Measurements from ENCODE around the gene TBC1D5.
"Not testable (repeated sequence)": the region's sequence is repeated elsewhere in the genome, so short reads cannot be mapped to it uniquely, and the experiment has no call there.

TBC1D5 gene

DNA sequence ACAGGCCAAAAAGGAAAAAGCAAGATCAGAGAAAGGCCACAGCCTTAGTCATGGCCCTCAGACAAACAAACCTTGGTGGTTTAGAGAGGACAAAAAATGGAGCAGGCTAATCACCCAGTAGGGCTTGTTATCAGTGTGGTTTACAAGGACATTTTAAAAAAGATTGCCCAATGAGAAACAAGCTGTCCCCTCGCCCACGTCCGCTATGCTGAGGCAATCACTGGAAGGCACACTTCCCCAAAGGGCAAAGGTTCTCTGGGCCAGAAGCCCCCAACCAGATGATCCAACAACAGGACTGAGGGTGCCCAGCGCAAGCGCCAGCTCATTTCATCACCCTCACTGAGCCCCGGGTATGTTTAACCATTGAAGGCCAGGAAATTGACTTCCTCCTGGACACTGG, 34.9 kb upstream of the TBC1D5 start:
- H3K27me3 ChIP-seq (ENCODE audit: control insufficient read depth, low read length); H3K27ac ChIP-seq (ENCODE audit: low read depth, low read length); H3K4me1 ChIP-seq (ENCODE audit: control insufficient read depth, low read length); H4K20me1 ChIP-seq (ENCODE audit: control insufficient read depth, insufficient read depth, low read depth, low read length); H3K9me2 ChIP-seq (replicated peaks; ENCODE audit: control insufficient read depth, low read length); H3F3A ChIP-seq (ENCODE audit: control insufficient read depth, insufficient read depth); H3K4me2 ChIP-seq (ENCODE audit: low read length); H3K9me3 ChIP-seq (ENCODE audit: control insufficient read depth, insufficient read depth, low read length); H3K36me3 ChIP-seq (ENCODE audit: control insufficient read depth, low read length); H3K79me2 ChIP-seq (ENCODE audit: control insufficient read depth, low read length); H3K4me3 ChIP-seq (ENCODE audit: low read length): not testable (repeated sequence)

DNA sequence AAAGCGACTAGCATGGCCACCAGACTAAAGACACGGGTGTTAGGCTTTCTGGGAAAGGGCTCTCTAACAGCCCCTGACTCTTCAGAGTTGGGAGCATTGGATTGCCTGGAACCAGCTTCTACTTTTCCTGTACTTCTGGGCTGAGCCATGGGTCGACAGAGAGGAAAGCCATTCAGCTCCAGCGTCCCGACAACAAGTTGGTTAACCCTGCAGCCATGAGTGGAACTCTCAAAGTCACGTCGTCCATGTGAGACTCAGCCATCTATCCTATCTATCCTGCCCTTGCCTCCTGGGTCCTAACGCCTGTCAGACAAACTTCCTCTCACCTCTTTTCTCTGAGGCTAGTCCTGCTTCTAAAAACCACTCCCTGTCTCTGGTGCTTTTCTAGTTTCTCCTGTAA, 32.6 kb upstream of the TBC1D5 start:
- H3K9me3 ChIP-seq (ENCODE audit: control insufficient read depth, insufficient read depth, low read length): no peaks in the 10 kb centered on the region
- H3K79me2 ChIP-seq (ENCODE audit: control insufficient read depth, low read length): no peaks in the 10 kb centered on the region
- no peaks in the 10 kb centered on the region for H3K27me3 ChIP-seq (ENCODE audit: control insufficient read depth, low read length)
- H3F3A ChIP-seq (ENCODE audit: control insufficient read depth, insufficient read depth): no peaks in the 10 kb centered on the region
- H3K4me1 ChIP-seq (ENCODE audit: control insufficient read depth, low read length): peaks cover 5% of the 10 kb centered on the region
- no peak overlapping the region for H3K27ac ChIP-seq (ENCODE audit: low read depth, low read length)
- H3K4me2 ChIP-seq (ENCODE audit: low read length): no peak overlapping the region
- no peak overlapping the region for H3K4me3 ChIP-seq (ENCODE audit: low read length)
- no peaks in the 10 kb centered on the region for H3K36me3 ChIP-seq (ENCODE audit: control insufficient read depth, low read length)
- no peaks in the 10 kb centered on the region for H4K20me1 ChIP-seq (ENCODE audit: control insufficient read depth, insufficient read depth, low read depth, low read length)
- no peaks in the 10 kb centered on the region for H3K9me2 ChIP-seq (replicated peaks; ENCODE audit: control insufficient read depth, low read length)
- TF ChIP-seq, protein P1, sequence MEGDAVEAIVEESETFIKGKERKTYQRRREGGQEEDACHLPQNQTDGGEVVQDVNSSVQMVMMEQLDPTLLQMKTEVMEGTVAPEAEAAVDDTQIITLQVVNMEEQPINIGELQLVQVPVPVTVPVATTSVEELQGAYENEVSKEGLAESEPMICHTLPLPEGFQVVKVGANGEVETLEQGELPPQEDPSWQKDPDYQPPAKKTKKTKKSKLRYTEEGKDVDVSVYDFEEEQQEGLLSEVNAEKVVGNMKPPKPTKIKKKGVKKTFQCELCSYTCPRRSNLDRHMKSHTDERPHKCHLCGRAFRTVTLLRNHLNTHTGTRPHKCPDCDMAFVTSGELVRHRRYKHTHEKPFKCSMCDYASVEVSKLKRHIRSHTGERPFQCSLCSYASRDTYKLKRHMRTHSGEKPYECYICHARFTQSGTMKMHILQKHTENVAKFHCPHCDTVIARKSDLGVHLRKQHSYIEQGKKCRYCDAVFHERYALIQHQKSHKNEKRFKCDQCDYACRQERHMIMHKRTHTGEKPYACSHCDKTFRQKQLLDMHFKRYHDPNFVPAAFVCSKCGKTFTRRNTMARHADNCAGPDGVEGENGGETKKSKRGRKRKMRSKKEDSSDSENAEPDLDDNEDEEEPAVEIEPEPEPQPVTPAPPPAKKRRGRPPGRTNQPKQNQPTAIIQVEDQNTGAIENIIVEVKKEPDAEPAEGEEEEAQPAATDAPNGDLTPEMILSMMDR (IDR thresholded peaks at IDR 0.05; ENCODE audit: low read depth, low read length, poor library complexity, severe bottlenecking): no peak
- TF ChIP-seq EZH2phosphoT487 (IDR thresholded peaks at IDR 0.05; ENCODE audit: borderline replicate concordance, low read length): no peak

DNA sequence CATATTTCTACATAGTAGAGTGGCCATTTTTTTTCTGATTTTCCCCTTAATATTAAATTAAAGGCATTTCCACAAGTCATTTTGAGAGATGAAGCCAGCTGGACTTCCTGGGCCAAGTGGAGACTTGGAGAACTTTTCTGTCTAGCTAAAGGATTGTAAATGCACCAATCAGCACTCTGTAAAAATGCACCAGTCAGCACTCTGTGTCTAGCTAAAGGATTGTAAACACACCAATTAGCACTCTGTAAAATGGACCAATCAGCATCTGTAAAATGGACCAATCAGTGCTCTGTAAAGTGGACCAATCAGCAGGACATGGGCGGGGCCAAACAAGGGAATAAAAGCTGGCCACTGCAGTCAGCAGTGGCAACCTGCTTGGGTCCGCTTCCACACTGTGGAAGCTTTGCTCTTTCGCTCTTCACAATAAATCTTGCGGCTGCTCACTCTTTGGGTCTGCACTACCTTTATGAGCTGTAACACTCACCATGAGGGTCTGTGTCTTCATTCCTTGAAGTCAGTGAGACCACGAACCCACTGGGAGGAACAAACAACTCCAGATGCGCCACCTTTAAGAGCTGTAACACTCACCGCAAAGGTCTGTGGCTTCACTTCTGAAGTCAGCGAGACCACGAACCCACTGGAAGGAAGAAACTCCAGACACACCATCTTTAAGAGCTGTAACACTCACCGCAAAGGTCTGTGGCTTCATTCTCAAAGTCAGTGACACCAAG, 31.9 kb upstream of the TBC1D5 start:
- not testable (repeated sequence) for H3K36me3 ChIP-seq (ENCODE audit: control insufficient read depth, low read length); H3K4me3 ChIP-seq (ENCODE audit: low read length); H3K4me1 ChIP-seq (ENCODE audit: control insufficient read depth, low read length); H3K9me3 ChIP-seq (ENCODE audit: control insufficient read depth, insufficient read depth, low read length); H3K4me2 ChIP-seq (ENCODE audit: low read length); H3K9me2 ChIP-seq (replicated peaks; ENCODE audit: control insufficient read depth, low read length); H3K27me3 ChIP-seq (ENCODE audit: control insufficient read depth, low read length); H3F3A ChIP-seq (ENCODE audit: control insufficient read depth, insufficient read depth); H3K79me2 ChIP-seq (ENCODE audit: control insufficient read depth, low read length); H4K20me1 ChIP-seq (ENCODE audit: control insufficient read depth, insufficient read depth, low read depth, low read length); H3K27ac ChIP-seq (ENCODE audit: low read depth, low read length)

DNA sequence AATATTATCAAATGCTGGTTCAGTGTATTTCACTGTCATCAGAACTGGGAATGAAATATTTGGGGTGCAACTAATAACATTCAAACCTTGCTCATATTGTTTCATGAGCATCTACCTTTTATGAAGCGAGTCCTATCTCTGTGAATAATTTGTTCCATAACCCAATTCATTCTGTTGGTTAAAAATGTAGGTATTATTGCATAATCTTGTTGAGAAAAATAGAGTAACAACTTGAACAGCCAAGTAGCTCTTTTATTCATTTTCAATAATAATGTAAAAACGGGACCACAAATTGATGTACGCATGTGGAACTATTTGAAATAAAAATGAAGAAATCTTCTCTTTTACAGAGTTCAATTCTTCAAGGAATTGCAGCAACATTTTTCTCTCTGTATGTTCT, 30.1 kb upstream of the TBC1D5 start:
- Histone ChIP-seq H4K20me1 (ENCODE audit: control insufficient read depth, insufficient read depth, low read depth, low read length) (no peaks in the 10 kb centered on the region), H3K79me2 (ENCODE audit: control insufficient read depth, low read length) (no peaks in the 10 kb centered on the region), H3K4me1 (ENCODE audit: control insufficient read depth, low read length) (no peaks in the 10 kb centered on the region), H3K4me2 (ENCODE audit: low read length) (no peak overlapping the region), H3F3A (ENCODE audit: control insufficient read depth, insufficient read depth) (no peaks in the 10 kb centered on the region), H3K9me3 (ENCODE audit: control insufficient read depth, insufficient read depth, low read length) (no peaks in the 10 kb centered on the region), H3K27ac (ENCODE audit: low read depth, low read length) (no peak overlapping the region), H3K4me3 (ENCODE audit: low read length) (no peak overlapping the region), H3K36me3 (ENCODE audit: control insufficient read depth, low read length) (no peaks in the 10 kb centered on the region), H3K9me2 (replicated peaks; ENCODE audit: control insufficient read depth, low read length) (no peaks in the 10 kb centered on the region), H3K27me3 (ENCODE audit: control insufficient read depth, low read length) (no peaks in the 10 kb centered on the region)
- TF ChIP-seq, protein P1 (IDR thresholded peaks at IDR 0.05; ENCODE audit: low read depth, low read length, poor library complexity, severe bottlenecking): no peak
- TF ChIP-seq EZH2phosphoT487 (IDR thresholded peaks at IDR 0.05; ENCODE audit: borderline replicate concordance, low read length): no peak
